GM19099 (cell line): ENCODE results near the gene MRPS18C.
A peak's percentile ranks its signal among the peaks of the same experiment; 100 is the strongest.

Source experiments
- POLR2A ChIP-seq: IDR thresholded peaks from 3 replicates; pipeline ENCODE4 v1.6.1; 2011; ENCODE audit warnings: low read depth; ENCODE audit not compliant: insufficient read length; ENCODE audit errors: extremely low read depth

MRPS18C gene

GRCh38 chr4:83455281-83456183 lies at the start of gene MRPS18C, which contains the start of gene HELQ:
Gene MRPS18C, plus strand, starts transcription at chr4:83456058. Its CDS starts 20 bp downstream, at chr4:83456078.
Gene HELQ, minus strand, starts transcription at chr4:83455823. Its CDS starts 130 bp downstream, at chr4:83455693.
- peak; percentile 91 for TF ChIP-seq POLR2A

DNA sequence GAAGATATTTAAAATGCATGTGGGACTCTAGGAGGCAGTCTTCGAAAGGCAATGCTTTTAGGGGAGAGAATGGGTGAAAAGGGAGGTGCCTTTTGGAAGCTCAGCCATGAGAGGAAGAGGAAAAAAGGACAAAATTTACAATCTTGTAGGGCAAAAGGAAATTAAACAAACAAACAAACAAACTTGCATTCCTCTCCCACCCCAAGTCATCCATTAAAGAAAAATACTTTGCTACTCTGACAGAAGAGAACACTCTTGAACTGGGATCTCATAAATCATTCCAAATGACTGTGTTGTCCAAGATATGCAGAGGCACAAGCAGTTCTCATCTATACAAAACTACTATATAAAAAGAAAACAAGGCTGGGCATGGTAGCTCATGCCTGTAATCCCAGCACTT lies 47.0 kb upstream of the MRPS18C start:
- no peak for TF ChIP-seq POLR2A

GRCh38 chr4:83413676-83414075 lies 42.2 kb upstream of the MRPS18C start:
- TF ChIP-seq POLR2A, result no peak

GRCh38 chr4:83417566-83417965 lies 38.3 kb upstream of the MRPS18C start:
- no peak for TF ChIP-seq POLR2A

- no peak for TF ChIP-seq POLR2A
Measured at GRCh38 chr4:83418211-83418610, 37.6 kb upstream of the MRPS18C start.

- no peak for TF ChIP-seq POLR2A
Measured at GRCh38 chr4:83431200-83431599, 24.7 kb upstream of the MRPS18C start.

DNA sequence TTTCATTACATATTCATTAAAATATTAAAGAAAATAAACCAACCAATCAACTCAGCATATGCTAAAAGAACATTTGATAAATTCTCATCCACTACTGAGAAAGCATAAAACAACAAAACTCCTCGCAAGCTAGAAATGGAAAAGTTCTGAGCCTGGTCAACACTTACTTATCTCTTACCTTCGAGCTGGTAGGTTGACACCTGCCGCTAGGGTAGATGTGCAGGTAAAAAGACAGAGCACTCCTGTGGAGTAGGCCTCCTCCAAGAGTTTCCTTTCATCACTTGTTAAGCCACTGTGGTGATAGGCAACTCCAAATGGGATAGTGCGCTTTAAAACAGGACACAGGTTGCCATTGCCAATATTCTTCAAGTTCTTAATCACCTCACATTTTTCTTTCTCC lies 19.2 kb upstream of the MRPS18C start:
- TF ChIP-seq POLR2A, result no peak

GRCh38 chr4:83438719-83439118 lies 17.1 kb upstream of the MRPS18C start:
- TF ChIP-seq POLR2A, result no peak

DNA sequence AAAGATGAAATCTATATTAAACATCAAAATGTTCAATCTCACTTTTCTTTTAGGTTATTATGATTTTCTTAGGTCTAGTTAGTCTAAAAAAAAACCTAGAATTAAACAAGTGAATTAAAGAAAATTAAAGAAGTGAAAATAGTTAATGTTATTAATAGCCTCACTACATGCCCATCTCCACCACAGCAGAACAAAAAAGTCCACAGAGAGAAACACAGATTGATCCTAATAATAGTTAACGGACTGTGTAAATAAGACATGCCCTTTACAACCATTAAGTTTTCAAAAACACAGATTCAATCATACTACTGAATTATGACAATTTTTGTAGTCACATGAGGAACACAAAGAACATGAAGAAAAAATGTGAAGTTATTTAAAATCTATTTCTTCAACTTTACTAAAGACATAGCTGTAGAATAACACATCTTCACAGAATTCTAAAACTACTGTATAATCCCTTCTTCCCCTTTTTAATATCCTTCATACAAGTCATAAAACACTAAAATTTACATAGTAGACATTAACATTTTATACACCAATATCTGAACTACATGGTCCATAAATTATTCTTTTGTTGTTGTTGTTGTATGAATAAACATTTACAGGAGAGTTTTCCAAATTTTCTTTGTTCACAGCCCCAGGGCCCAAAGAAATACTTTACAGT lies 15.6 kb upstream of the MRPS18C start:
- TF ChIP-seq POLR2A, result no peak

GRCh38 chr4:83440899-83441298 lies 15.0 kb upstream of the MRPS18C start:
- no peak for TF ChIP-seq POLR2A

GRCh38 chr4:83449009-83449408 lies 6.8 kb upstream of the MRPS18C start:
- TF ChIP-seq POLR2A, result no peak

DNA sequence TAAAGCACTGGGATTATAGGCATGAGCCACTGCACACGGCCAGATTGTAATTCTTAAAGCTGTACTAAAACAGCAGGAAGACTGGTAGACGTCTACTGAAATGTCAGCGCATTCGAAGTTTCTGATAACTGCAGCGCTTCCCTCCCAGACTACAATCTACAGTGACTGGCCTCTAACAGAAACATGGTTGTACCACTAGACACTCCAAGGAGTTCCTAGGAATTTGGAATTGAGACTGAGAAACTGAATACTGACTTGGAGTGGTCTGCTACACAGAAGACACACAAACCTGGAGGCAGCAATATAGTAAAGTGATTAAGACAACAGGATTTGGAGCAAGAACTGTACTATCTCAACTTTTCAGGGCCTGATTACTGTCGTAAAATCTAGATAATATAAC lies 1.2 kb upstream of the MRPS18C start:
- no peak for TF ChIP-seq POLR2A

- no peak for TF ChIP-seq POLR2A
Measured at GRCh38 chr4:83456184-83456501, 285 bp downstream of the MRPS18C start.

DNA sequence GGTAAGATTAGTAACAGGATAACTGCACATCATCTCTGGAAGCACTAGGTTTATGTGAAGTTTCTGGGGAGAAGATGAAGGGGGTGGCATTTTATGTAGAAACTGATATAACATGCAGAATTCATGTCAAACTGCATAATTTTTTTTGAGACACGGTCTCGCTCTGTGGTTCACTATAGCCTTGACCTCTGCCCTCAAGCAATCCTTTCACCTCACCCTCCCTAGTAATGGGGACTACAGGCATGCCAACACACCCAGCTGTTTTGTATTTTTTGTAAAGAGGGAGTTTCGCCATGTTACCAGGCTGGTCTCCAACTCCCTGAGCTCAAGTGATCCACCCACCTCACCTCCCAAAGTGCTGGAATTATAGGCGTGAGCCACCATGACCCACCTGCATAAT lies 17.6 kb downstream of the MRPS18C start:
- no peak for TF ChIP-seq POLR2A

DNA sequence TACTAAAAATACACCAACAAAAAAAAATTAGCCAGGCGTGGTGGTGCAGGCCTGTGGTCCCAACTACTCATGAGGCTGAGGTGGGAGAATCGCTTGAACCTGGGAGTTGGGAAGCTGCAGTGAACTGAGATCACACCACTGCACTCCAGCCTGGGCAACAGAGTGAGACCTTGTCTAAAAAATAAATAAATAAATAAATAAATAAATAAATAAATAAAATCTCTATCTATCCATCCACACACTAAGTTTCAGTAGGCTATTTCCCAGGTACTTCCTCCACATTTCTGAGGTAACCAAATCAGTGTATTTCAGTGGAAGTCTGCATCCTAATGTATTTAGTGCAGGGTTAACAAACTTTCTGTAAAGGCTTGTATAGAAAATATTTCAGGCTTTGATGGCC lies 18.1 kb downstream of the MRPS18C start:
- no peak for TF ChIP-seq POLR2A
